Mesendoderm (in vitro differentiated cells): Measurements from ENCODE around the gene CCL16.

Experiments used
- DNase-seq: peaks from one replicate; pipeline ENCODE4 v3.0.0; 2013
- H2AK5ac ChIP-seq: 2 replicates; pipeline ENCODE4 v1.6.1; 2013; ENCODE audit warnings: low read length, inconsistent platforms
- H2BK120ac ChIP-seq: 2 replicates; pipeline ENCODE4 v1.6.1; 2013; ENCODE audit warnings: low read depth, mild to moderate bottlenecking, low read length, moderate library complexity, mixed read lengths
- H2BK15ac ChIP-seq: replicated peaks from 2 replicates; pipeline ENCODE4 v1.6.1; 2013; ENCODE audit warnings: low read depth, mild to moderate bottlenecking, moderate library complexity
- H2BK5ac ChIP-seq: 2 replicates; pipeline ENCODE4 v1.6.1; 2013; ENCODE audit warnings: low read length, inconsistent platforms
- H3K18ac ChIP-seq: 2 replicates; pipeline ENCODE4 v1.6.1; 2013; ENCODE audit warnings: mild to moderate bottlenecking, low read length, mixed read lengths
- H3K23ac ChIP-seq: one replicate; pipeline ENCODE4 v1.6.1; 2013; ENCODE audit warnings: low read length
- H3K27ac ChIP-seq: 2 replicates; pipeline ENCODE4 v1.5.1; 2013; ENCODE audit warnings: low read depth, mild to moderate bottlenecking, inconsistent platforms, low read length, moderate library complexity
- H3K27me3 ChIP-seq: 2 replicates; pipeline ENCODE4 v1.6.1; 2013; ENCODE audit warnings: low read length, control low read depth, mild to moderate bottlenecking, inconsistent platforms; ENCODE audit not compliant: insufficient read depth, poor library complexity
- H3K36me3 ChIP-seq: 2 replicates; pipeline ENCODE4 v1.6.1; 2013; ENCODE audit warnings: low read length, inconsistent platforms; ENCODE audit not compliant: control insufficient read depth, insufficient read depth
- H3K4ac ChIP-seq: one replicate; pipeline ENCODE4 v1.6.1; 2013; ENCODE audit warnings: low read depth, mild to moderate bottlenecking, low read length, moderate library complexity
- H3K4me1 ChIP-seq: 2 replicates; pipeline ENCODE4 v1.6.1; 2013; ENCODE audit warnings: low read depth, low read length, inconsistent platforms; ENCODE audit not compliant: control insufficient read depth
- H3K4me2 ChIP-seq: 2 replicates; pipeline ENCODE4 v1.6.1; 2013; ENCODE audit warnings: low read length
- H3K4me3 ChIP-seq: 2 replicates; pipeline ENCODE4 v1.5.1; 2013; ENCODE audit warnings: mild to moderate bottlenecking, low read length
- H3K56ac ChIP-seq: one replicate; pipeline ENCODE4 v1.6.1; 2013; ENCODE audit warnings: low read length
- H3K79me1 ChIP-seq: 2 replicates; pipeline ENCODE4 v1.6.1; 2013; ENCODE audit warnings: low read length, inconsistent platforms
- H3K79me2 ChIP-seq: 2 replicates; pipeline ENCODE4 v1.6.1; 2013; ENCODE audit warnings: mild to moderate bottlenecking, low read length; ENCODE audit not compliant: control insufficient read depth, insufficient read depth
- H3K9ac ChIP-seq: 2 replicates; pipeline ENCODE4 v1.6.1; 2013; ENCODE audit warnings: low read length, inconsistent platforms
- H4K5ac ChIP-seq: one replicate; pipeline ENCODE4 v1.6.1; 2013; ENCODE audit warnings: low read length
- H4K8ac ChIP-seq: one replicate; pipeline ENCODE4 v1.6.1; 2013; ENCODE audit warnings: low read depth, mild to moderate bottlenecking, control low read depth, low read length, moderate library complexity
- WGBS: extraction: QIAGEN DNeasy Blood & Tissue Kit; methylation state at CpG from one replicate; pipeline ENCODE4 v1.1.7; 2013; ENCODE audit warnings: low lambda C conversion rate, missing lambda C conversion rate; ENCODE audit not compliant: insufficient coverage; ENCODE audit errors: extremely low coverage; 5-methylcytosine and 5-hydroxymethylcytosine counted together

Gene CCL16

GRCh38 chr17:35982409-35983191, 1.3 kb upstream of the CCL16 start:
- Histone ChIP-seq H3K9ac (no peak overlapping the region), H3K4me3 (no peak overlapping the region), H4K5ac (no peak overlapping the region), H3K79me2 (no peaks in the 10 kb centered on the region), H3K23ac (no peak overlapping the region), H2BK15ac (no peak overlapping the region), H3K4me2 (no peak overlapping the region), H4K8ac (no peak overlapping the region), H3K27me3 (no peaks in the 10 kb centered on the region), H3K79me1 (no peaks in the 10 kb centered on the region), H2BK5ac (no peak overlapping the region), H3K18ac (no peak overlapping the region), H2AK5ac (no peak overlapping the region), H3K27ac (no peak overlapping the region), H3K4me1 (no peaks in the 10 kb centered on the region), H3K56ac (no peak overlapping the region), H3K36me3 (no peaks in the 10 kb centered on the region), H3K4ac (no peak overlapping the region), H2BK120ac (no peak overlapping the region)
- no CpG with 5 or more reads among the region's 3 CpGs for WGBS
- no peak for DNase-seq

- no peak overlapping the region for H3K4me2 ChIP-seq
- H3K4ac ChIP-seq = no peak overlapping the region
- no peak overlapping the region for H4K8ac ChIP-seq
- DNase-seq = peak; percentile 8
- WGBS = no CpG with 5 or more reads among the region's 4 CpGs
- H3K79me2 ChIP-seq = no peaks in the 10 kb centered on the region
- no peaks in the 10 kb centered on the region for H3K4me1 ChIP-seq
- no peak overlapping the region for H3K27ac ChIP-seq
- H3K4me3 ChIP-seq = no peak overlapping the region
- H3K9ac ChIP-seq = no peak overlapping the region
- no peaks in the 10 kb centered on the region for H3K27me3 ChIP-seq
- no peak overlapping the region for H4K5ac ChIP-seq
- no peak overlapping the region for H2AK5ac ChIP-seq
- no peaks in the 10 kb centered on the region for H3K79me1 ChIP-seq
- H3K18ac ChIP-seq = no peak overlapping the region
- no peak overlapping the region for H3K56ac ChIP-seq
- no peak overlapping the region for H2BK120ac ChIP-seq
- H2BK5ac ChIP-seq = no peak overlapping the region
- no peak overlapping the region for H2BK15ac ChIP-seq
- H3K36me3 ChIP-seq = no peaks in the 10 kb centered on the region
- no peak overlapping the region for H3K23ac ChIP-seq
Measured at GRCh38 chr17:35981908-35982330, 622 bp upstream of the CCL16 start.

GRCh38 chr17:35978346-35978745, 3.0 kb downstream of the CCL16 start:
- Histone ChIP-seq H3K23ac (no peak overlapping the region), H2BK15ac (no peak overlapping the region), H3K56ac (no peak overlapping the region), H3K79me2 (no peaks in the 10 kb centered on the region), H3K9ac (no peak overlapping the region), H3K18ac (no peak overlapping the region), H2AK5ac (no peak overlapping the region), H2BK5ac (no peak overlapping the region), H3K27ac (no peak overlapping the region), H3K36me3 (no peaks in the 10 kb centered on the region), H4K5ac (no peak overlapping the region), H3K4me1 (no peaks in the 10 kb centered on the region), H3K79me1 (no peaks in the 10 kb centered on the region), H4K8ac (no peak overlapping the region), H3K27me3 (no peaks in the 10 kb centered on the region), H2BK120ac (no peak overlapping the region), H3K4me2 (no peak overlapping the region), H3K4me3 (no peak overlapping the region), H3K4ac (no peak overlapping the region)
- WGBS = no CpG with 5 or more reads among the region's 3 CpGs
- DNase-seq = no peak

- no peaks in the 10 kb centered on the region for H3K36me3 ChIP-seq
- H3K4me3 ChIP-seq = no peak overlapping the region
- no peak overlapping the region for H3K56ac ChIP-seq
- H2AK5ac ChIP-seq = no peak overlapping the region
- no peaks in the 10 kb centered on the region for H3K79me1 ChIP-seq
- H4K5ac ChIP-seq = no peak overlapping the region
- H3K27me3 ChIP-seq = no peaks in the 10 kb centered on the region
- H3K4me1 ChIP-seq = no peaks in the 10 kb centered on the region
- no peak overlapping the region for H3K9ac ChIP-seq
- DNase-seq = no peak
- no peak overlapping the region for H3K4me2 ChIP-seq
- H2BK5ac ChIP-seq = no peak overlapping the region
- H3K23ac ChIP-seq = no peak overlapping the region
- no peak overlapping the region for H3K27ac ChIP-seq
- no peak overlapping the region for H4K8ac ChIP-seq
- no peak overlapping the region for H3K4ac ChIP-seq
- no peak overlapping the region for H2BK120ac ChIP-seq
- no peak overlapping the region for H3K18ac ChIP-seq
- H2BK15ac ChIP-seq = no peak overlapping the region
- WGBS = no CpG with 5 or more reads among the region's 7 CpGs
- H3K79me2 ChIP-seq = no peaks in the 10 kb centered on the region
Measured at GRCh38 chr17:35977509-35977908, 3.8 kb downstream of the CCL16 start.

GRCh38 chr17:35973333-35974260, 7.7 kb downstream of the CCL16 start:
- WGBS = no CpG with 5 or more reads among the region's 10 CpGs
- H3K4me1 ChIP-seq = no peaks in the 10 kb centered on the region
- no peaks in the 10 kb centered on the region for H3K36me3 ChIP-seq
- no peak overlapping the region for H3K18ac ChIP-seq
- no peak overlapping the region for H4K8ac ChIP-seq
- no peak overlapping the region for H2BK120ac ChIP-seq
- no peak overlapping the region for H3K4me2 ChIP-seq
- H3K4ac ChIP-seq = no peak overlapping the region
- no peak overlapping the region for H3K23ac ChIP-seq
- peak; percentile 11 for DNase-seq
- H4K5ac ChIP-seq = no peak overlapping the region
- H3K27me3 ChIP-seq = no peaks in the 10 kb centered on the region
- no peak overlapping the region for H3K9ac ChIP-seq
- H2BK5ac ChIP-seq = no peak overlapping the region
- no peak overlapping the region for H3K56ac ChIP-seq
- H3K79me1 ChIP-seq = no peaks in the 10 kb centered on the region
- H2BK15ac ChIP-seq = no peak overlapping the region
- H3K27ac ChIP-seq = no peak overlapping the region
- H3K4me3 ChIP-seq = no peak overlapping the region
- no peak overlapping the region for H2AK5ac ChIP-seq
- no peaks in the 10 kb centered on the region for H3K79me2 ChIP-seq
